ENCODE data around the gene SMYD3.

Gene SMYD3

GRCh38 chr1:246301553-246302250, 205.4 kb downstream of the SMYD3 start:
- DNase-seq = no peak

DNA sequence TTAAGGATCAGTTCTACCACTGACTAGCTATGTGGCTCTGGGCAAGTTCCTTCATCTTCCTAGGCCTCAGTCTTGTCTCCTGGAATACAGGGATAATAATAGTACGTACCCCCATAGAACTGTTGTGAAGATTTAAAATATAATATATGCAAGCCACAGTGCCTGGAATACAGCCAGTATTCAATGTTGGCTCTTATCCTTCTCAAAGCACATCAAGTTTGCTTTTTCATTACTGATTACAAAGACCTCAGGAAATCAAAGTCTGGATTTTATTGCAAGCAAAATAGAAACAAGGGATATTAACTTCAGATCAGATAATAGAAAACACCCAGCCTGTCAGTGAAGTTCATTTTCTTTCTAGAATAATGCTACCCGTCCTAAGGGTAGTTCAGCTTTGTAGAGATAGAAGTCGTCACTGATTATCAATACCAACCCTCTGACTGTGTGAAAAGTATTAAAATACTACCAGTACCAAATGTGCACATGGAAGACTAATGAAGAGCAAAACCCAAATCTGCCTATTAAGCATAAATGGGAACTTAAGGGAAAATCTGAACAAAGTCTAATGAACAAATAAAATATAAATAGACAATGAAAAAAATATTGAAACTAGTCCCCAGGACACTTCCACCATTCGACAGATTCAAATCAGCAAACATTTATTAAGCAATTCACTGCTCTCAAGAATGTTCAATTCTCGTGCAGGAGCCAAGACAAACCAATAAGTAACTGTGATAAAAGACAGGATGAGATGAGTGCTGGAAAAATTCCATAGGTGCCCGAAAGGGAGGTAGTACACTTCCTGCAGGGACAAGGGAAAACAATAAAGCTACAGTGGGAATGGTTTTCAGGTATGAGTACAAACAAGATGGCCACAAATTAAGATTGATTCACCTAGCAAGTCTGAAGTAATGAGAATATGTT, 206.2 kb downstream of the SMYD3 start:
- DNase-seq = no peak

DNA sequence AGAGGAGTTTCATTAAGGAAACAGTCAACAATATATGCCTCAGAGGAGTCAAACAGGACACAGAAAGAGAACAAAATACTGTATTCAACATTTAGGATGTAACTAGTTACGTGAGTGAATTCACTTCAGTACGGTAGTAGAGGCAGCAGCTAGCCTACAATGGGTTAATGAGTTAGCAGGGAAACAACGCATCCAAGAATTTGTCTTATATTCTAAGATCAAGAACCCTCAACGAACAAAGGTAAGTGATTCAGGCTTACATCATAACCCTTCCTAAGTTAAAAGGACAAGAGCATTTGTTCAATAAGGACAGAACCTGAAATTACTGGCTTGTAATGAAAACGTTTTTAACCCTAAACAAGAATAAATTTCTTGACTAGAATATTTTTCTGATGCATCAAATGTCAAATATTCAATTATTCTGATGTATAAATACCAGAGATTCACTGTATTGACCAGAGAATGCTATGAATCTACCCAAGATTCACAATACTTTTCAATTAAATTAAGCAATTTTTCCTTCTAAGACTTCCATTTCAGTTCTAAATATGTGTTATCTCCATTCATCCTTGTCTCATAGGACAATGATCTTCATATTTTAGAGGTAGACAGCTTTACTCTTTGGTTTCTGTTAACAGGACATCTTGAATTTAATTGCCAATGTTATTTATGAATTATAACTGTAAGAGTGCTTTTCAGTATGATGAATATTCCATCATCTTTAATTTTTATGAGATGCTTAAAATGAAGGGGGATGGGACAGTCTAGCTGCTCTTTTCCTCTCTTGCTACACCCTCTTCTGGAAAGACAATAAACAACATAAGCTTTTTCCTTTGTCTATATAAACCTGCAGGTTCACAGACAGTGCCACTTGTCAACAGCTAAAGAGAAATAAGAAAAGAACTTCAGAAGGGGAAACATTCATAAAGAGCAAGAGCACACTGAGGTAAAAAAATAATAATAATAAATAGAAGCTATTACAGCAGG, 209.5 kb downstream of the SMYD3 start:
- DNase-seq = no peak

- DNase-seq = no peak
Observed at GRCh38 chr1:246295968-246296367, 211.1 kb downstream of the SMYD3 start.

- no peak for DNase-seq
Observed at GRCh38 chr1:246295340-246295739, 211.7 kb downstream of the SMYD3 start.

DNA sequence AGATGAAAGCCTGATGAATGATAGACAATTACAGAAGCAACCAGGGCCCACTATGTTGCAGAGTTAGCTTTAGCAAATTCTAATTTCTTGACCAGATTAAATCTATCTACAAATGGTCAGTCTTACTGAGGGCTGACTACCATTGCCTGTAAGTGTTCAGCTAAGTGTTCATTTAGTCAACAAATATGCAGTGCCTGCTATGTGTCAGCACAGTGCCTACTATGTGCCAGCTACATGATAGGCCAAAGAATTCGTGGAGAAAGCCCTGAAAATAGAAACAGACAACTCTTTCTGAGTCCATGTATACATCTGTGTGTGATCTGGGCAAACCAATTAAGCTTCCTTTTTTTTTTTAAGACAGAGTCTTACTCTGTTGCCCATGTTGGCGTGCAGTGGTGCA, 212.8 kb downstream of the SMYD3 start:
- no peak for DNase-seq

DNA sequence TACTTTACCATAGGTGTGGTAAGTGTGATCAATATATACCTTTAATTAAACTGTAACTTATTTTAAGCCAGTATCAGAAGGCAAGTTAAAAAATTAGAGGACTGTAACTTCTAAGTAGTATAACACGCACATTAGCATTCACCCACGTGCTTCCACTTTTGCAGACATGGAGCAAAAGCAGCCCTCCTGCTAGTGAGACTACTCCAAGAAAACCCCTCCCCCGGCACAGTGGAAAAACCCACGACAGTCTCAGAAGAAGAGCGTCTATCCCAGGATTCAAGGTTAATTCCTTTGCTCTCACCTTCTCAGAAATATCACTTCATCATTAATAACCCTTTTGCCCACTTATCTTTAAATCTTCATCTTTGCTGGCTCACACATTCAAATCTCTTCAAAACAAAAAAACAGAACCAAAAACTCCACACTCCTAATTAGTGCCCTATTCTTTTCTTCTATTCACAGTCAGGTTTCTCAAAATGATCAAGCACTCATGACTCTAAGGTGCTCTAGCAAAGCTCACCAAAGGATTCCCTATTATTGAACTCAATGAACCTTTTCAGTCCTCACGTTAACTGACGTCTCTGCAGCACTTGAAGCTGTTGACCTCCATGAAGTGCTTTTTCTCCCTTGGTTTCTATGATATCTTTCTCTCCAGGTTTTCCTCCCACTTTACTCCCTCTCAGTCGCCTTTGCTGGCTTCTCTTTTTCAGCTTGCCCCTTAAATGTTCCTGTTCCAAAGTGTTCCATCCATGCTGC, 213.5 kb downstream of the SMYD3 start:
- DNase-seq = no peak

GRCh38 chr1:246292571-246292970, 214.5 kb downstream of the SMYD3 start:
- no peak for DNase-seq

GRCh38 chr1:246291127-246291526, 216.0 kb downstream of the SMYD3 start:
- DNase-seq = no peak

DNA sequence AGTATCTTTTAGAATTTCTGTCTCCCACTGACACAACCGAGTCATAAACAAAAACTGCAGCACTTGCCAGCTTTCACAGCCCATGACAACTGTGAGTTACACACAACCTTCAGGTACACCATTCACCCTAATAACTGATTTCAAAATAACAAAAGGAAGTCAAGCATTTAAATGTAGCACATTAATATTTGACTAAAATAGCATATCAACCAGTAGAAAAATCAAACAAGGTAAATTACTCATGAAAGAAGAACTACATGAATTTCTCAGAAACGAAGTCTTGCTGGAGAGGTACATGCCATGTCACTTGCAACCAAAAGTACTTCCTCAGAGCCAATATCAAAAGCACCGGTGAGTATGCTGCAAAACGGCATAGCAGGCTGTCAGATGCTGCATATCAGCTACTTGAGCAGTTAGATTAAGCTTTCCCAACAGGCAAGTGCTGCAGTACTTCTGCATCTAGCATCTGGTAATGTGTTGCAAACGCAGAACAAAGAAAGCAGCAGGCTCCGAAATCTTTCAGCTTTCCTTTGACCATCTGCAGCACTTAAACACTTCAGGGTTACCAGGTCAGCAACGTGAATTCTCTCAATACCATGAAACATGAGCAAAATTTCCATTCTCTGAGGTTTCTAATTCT, 223.2 kb downstream of the SMYD3 start:
- no peak for DNase-seq

GRCh38 chr1:246281639-246282038, 225.4 kb downstream of the SMYD3 start:
- DNase-seq = no peak

DNA sequence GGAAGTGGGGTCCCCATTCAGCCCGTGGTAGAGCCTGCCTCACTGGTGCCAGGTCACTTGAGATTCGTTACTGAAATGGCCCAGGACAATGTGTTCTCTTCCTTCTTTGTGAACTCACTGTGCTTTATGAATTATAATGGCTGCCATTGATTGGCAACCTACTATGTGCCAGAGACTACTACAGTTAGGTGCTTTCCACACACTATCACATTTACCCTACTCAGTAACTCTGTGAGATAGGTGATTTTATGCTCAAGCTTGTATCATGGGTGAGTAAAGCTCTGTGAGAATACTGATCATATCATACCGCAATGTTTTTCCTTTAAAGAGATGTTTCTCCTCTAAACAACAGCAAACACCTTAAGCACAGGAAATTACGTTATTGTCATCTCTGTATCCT, 225.9 kb downstream of the SMYD3 start:
- no peak for DNase-seq

- DNase-seq = no peak
Observed at GRCh38 chr1:246280551-246280950, 226.5 kb downstream of the SMYD3 start.

- no peak for DNase-seq
Observed at GRCh38 chr1:246279402-246279801, 227.7 kb downstream of the SMYD3 start.

DNA sequence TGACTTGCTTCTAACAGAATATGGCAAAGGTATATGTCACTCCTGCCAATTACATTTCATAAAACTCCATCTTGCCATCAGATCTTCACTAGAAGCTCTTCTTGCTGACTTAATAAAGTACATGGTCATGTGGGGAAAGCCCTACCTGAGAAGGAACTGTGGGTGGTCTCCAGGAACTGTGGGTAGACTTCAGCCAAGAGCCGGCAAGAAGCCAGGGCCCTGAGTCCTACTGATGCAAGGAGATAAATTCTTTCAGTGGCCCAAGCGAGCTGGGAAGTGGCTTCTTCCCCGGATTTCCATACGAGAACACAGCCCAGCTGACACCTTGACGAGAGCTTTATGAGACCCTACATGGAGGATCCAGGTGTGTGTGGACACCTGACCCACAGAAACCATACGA, 228.7 kb downstream of the SMYD3 start:
- no peak for DNase-seq

DNA sequence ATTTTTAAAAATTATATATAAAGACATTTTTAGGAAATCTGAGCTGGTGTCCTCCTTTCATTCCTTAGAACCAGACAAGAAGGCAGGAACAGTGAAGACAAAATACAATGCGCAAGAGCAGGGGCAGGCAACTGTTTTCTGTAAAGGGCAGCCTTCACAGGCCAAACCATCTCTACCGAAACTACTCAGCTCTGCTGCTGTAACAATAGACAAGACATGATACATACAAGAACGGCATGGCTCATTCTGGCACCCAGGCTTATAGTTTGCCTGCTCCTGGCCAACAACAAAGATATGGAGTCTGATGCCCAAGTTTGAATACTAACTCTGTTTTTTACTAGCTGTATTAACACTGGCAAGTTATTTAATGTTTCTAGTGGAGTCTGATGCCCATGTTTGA, 232.0 kb downstream of the SMYD3 start:
- DNase-seq = no peak

DNA sequence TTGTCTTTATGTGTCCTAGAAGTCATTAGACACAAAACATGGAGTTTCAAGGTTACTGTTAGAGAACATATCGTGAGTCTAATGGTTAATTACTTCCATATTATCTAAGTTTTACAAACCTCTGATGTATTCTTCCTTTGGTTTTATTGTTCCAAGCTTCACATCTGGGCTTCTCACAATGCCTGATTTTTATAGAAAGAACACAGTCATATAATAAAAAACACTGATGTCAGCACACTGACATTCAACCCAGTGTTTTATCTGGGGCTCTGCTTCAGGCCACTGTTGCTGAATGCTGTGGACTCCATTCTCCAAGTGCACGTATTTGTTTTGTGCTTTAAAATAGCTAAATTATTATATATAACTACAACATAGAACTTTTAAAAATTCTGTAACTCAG, 232.9 kb downstream of the SMYD3 start:
- DNase-seq = no peak

DNA sequence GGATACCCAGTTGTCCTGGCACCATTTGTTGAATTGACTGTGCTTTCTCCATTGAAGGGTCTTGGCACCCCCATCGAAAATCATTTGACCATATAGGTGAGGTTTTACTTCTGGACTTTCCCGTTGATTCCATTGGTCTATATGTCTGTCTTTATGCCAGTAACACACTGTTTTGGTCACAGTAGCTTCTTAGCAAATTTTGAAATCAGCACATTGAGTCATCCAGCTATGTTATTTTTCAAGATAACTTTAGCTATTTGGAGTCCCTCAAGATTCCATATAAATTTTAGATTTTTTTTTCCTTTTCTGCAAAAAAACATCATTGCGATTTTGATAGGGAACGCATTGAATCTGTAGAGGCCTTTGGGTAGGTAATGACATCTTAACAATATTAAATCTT, 235.6 kb downstream of the SMYD3 start:
- DNase-seq = no peak

GRCh38 chr1:246270236-246270635, 236.8 kb downstream of the SMYD3 start:
- no peak for DNase-seq

DNA sequence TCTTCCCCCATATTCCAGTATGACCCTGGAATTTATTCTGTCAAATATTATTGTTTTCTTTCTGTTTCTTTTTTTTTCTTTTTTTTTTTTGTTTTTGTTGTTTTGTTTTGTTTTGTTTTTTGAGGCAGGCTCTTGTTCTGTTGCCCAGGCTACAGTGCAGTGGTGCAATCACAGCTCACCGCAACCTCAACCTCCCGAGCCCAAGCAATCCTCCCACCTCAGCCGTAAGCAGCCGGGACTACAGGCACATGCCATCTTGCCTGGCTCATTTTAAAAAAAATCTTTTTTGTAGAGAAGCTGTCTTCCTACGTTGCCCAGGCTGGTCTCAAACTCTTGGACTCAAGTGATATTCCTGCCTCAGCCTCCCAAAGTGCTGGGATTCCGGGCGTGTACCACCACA, 237.6 kb downstream of the SMYD3 start:
- no peak for DNase-seq

DNA sequence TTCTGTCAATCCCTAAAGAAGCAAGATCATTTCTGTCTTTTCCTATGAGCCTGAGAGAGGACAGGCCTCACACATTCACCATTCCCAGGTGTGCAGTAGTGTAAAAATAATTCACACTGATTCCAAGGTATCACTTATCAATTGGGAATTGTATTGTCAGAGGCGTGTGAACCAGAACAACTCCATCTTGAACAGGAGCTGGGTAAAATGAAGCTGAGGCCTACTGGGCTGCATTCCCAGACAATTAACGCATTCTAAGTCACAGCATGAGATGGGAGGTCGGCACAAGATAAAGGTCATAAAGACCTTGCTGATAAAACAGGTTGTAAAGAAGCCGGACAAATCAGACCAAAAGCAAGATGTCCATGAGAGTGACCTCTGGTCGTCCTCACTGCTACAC, 239.2 kb downstream of the SMYD3 start:
- DNase-seq = no peak

- no peak for DNase-seq
Observed at GRCh38 chr1:246267426-246267825, 239.7 kb downstream of the SMYD3 start.

Data from activated CD8-positive, alpha-beta memory T cell treated with anti-CD3 and anti-CD28 coated beads, Interleukin-2, amount 50 U/mL, for 4 hours (primary cell).